Lung (tissue), 12 donors: ENCODE results near the gene MATK. TPM values are rescaled to one million over a fixed set of nuclear protein-coding genes. Genes with fewer than 3 reads are reported as not detected.

Experiments
- ATAC-seq: fragments of 200-7000 bp; cut with Tn5 transposase; one replicate; pipeline ENCODE4 v1.9.1; 2020; ENCODE audit warnings: moderate number of reproducible peaks; ENCODE audit not compliant: insufficient read depth, low FRiP score
- DNase-seq, 3 donors: peaks; one replicate each; pipeline ENCODE4 v3.0.0-alpha.2; 2013 to 2017
- H3K27ac ChIP-seq, 2 donors: one replicate each; pipeline ENCODE4 v1.5.1; 2013; ENCODE audit warnings: mild to moderate bottlenecking in 2 of 2, moderate library complexity in 2 of 2, control low read depth in 1 of 2, inconsistent platforms in 1 of 2, low read depth in 1 of 2, low read length in 1 of 2
- H3K27me3 ChIP-seq, 3 donors: one replicate each; pipeline ENCODE4 v1.5.1; 2013; ENCODE audit warnings: low read length in 2 of 3; ENCODE audit not compliant: control insufficient read depth in 3 of 3, insufficient read depth in 3 of 3
- H3K36me3 ChIP-seq, 4 donors: one replicate each; pipeline ENCODE4 v1.5.1; 2013; ENCODE audit warnings: low read length in 4 of 4, mild to moderate bottlenecking in 1 of 4, moderate library complexity in 1 of 4; ENCODE audit not compliant: control insufficient read depth in 4 of 4, insufficient read depth in 4 of 4
- H3K4me1 ChIP-seq, 5 donors: one replicate each; pipeline ENCODE4 v1.5.1; 2013; ENCODE audit warnings: low read length in 5 of 5, mild to moderate bottlenecking in 2 of 5, moderate library complexity in 1 of 5; ENCODE audit not compliant: control insufficient read depth in 5 of 5, insufficient read depth in 5 of 5
- H3K4me3 ChIP-seq: one replicate; pipeline ENCODE4 v1.5.1; 2013; ENCODE audit warnings: mild to moderate bottlenecking, control low read depth, moderate library complexity
- H3K9ac ChIP-seq, 2 donors: one replicate each; pipeline ENCODE4 v1.5.1; 2013; ENCODE audit warnings: low read length in 2 of 2, control low read depth in 1 of 2; ENCODE audit not compliant: insufficient read depth in 1 of 2
- H3K9me3 ChIP-seq, 4 donors: one replicate each; pipeline ENCODE4 v1.5.1; 2013; ENCODE audit warnings: low read length in 3 of 4, mild to moderate bottlenecking in 1 of 4, moderate library complexity in 1 of 4; ENCODE audit not compliant: control insufficient read depth in 4 of 4, insufficient read depth in 3 of 4
- WGBS, 2 donors: extraction: QIAGEN DNeasy Blood & Tissue Kit; methylation state at CpG; one replicate each; pipeline ENCODE4 v1.1.7; 2013; 5-methylcytosine and 5-hydroxymethylcytosine counted together
- polyA plus RNA-seq, 2 donors: library from polyadenylated mRNA; stranded (reverse); fragments of 200-250 nt; gene quantifications; one replicate each; pipeline ENCODE4 v1.2.1, GENCODE V29; 2013
- total RNA-seq, 2 donors: library from RNA; depleted of rRNA in 1 of 2; stranded (reverse); fragments of >200 nt in 1 of 2; gene quantifications; one replicate each; pipeline ENCODE4 v1.2.1, GENCODE V29; 2014 to 2021
- TF ChIP-seq, protein P1 (sequence below): IDR thresholded peaks from 2 replicates; pipeline ENCODE4 v1.5.1; 2012; ENCODE audit warnings: mild to moderate bottlenecking; ENCODE audit errors: control extremely low read depth, extremely low read depth
- donor health status: control.
- donor health status: control.
- donor health status: Bipolar disorder and iron deficiency.
- donor health status: healthy.
- donor health status: DM: yes; HTN: yes; CAD: no.

The MATK gene
- total and polyA plus RNA-seq, 4 donors: 3.8 to 20.0 (median 6.3) TPM

DNA sequence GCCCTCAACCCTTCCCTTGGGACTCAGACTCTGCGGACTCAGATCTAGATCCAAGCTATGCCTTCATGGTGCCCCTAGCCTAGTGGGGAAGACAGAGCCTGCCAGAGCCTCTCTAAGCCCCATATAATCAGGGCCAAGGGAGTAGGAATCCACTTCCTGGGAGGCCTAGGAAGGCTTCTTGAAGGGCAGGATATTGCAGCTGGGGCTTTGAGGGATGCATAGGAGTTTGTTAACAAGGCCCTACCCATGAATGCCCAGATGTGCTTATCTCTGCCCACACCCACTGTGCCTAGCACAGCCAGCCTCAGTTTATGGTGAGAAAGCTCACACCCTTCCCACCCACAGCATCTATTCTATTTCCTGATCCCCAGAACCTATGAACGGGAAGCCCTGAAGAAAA lies 36.0 kb downstream of the MATK start:
- Histone ChIP-seq H3K27me3 (no peaks in the 10 kb centered on the region), H3K27ac (no peak overlapping the region), H3K4me3 (no peak overlapping the region), H3K9me3 (peaks cover 0 to 4% (median 0%) of the 10 kb centered on the region in 4 donors), H3K4me1 (no peaks in the 10 kb centered on the region), H3K36me3 (peaks cover 3 to 35% (median 10%) of the 10 kb centered on the region in 4 donors), H3K9ac (no peak overlapping the region)
- ATAC-seq: no peak
- no peak for DNase-seq
- WGBS, 2 donors: 98 to 99% methylated on average over 2 of the region's 2 CpGs
- TF ChIP-seq, protein P1, sequence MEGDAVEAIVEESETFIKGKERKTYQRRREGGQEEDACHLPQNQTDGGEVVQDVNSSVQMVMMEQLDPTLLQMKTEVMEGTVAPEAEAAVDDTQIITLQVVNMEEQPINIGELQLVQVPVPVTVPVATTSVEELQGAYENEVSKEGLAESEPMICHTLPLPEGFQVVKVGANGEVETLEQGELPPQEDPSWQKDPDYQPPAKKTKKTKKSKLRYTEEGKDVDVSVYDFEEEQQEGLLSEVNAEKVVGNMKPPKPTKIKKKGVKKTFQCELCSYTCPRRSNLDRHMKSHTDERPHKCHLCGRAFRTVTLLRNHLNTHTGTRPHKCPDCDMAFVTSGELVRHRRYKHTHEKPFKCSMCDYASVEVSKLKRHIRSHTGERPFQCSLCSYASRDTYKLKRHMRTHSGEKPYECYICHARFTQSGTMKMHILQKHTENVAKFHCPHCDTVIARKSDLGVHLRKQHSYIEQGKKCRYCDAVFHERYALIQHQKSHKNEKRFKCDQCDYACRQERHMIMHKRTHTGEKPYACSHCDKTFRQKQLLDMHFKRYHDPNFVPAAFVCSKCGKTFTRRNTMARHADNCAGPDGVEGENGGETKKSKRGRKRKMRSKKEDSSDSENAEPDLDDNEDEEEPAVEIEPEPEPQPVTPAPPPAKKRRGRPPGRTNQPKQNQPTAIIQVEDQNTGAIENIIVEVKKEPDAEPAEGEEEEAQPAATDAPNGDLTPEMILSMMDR: no peak

DNA sequence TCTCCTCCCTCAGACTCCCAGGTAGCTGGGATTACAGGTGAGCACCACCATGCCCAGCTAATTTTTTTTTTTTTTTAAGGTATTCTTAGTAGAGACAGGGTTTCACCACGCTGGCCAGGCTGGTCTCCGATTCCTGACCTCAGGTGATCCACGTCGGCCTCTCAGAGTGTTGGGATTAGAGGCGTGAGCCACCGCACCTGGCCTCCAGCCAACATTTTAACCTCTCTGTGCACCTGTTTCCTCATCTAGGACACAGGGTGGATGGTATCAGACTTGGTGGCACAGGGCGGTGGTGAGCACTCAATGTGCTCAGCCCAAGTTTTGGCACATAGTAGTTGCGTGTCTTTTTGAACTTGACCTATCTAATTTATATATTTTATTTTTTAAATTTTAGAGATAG lies 37.2 kb downstream of the MATK start:
- 77 to 86% methylated on average over 8 of the region's 8 CpGs for WGBS, 2 donors
- DNase-seq (no peak), ATAC-seq (no peak)
- TF ChIP-seq, protein P1: no peak
- Histone ChIP-seq H3K4me3 (no peak overlapping the region), H3K4me1 (no peaks in the 10 kb centered on the region), H3K27me3 (no peaks in the 10 kb centered on the region), H3K27ac (no peak overlapping the region), H3K9ac (no peak overlapping the region), H3K36me3 (peaks cover 3 to 31% (median 10%) of the 10 kb centered on the region in 4 donors), H3K9me3 (peaks cover 0 to 4% (median 0%) of the 10 kb centered on the region in 4 donors)

DNA sequence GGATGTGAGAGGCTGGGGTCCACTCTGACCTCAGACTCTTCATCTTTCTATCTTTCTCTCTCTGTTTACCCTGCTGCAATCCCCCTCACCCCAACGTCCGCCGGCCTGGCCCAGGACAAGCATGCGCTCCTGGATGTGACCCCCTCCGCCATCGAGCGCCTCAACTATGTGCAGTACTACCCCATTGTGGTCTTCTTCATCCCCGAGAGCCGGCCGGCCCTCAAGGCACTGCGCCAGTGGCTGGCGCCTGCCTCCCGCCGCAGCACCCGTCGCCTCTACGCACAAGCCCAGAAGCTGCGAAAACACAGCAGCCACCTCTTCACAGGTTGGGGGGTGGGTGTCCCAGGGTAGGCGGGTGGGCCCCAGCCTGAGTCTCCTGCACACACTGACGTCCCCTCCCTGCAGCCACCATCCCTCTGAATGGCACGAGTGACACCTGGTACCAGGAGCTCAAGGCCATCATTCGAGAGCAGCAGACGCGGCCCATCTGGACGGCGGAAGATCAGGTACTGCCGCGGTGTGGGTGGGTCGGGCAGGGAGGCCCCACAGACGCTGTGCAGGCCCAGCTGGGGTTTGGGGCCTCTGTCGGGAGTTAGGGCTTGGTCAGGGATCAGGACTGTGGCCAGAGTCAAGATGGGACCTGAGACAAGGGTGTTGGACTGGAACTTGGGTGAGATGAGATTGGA lies 39.7 kb downstream of the MATK start:
- TF ChIP-seq, protein P1: no peak
- no peak overlapping the region for H3K9ac ChIP-seq
- no peak for DNase-seq
- H3K27me3 ChIP-seq: no peaks in the 10 kb centered on the region
- 80 to 82% methylated on average over 31 of the region's 31 CpGs for WGBS, 2 donors
- no peak overlapping the region for H3K27ac ChIP-seq
- H3K36me3 ChIP-seq: peaks cover 3 to 16% (median 10%) of the 10 kb centered on the region in 4 donors
- peaks cover 0 to 4% (median 0%) of the 10 kb centered on the region in 4 donors for H3K9me3 ChIP-seq
- no peak overlapping the region for H3K4me3 ChIP-seq
- no peak for ATAC-seq
- H3K4me1 ChIP-seq: no peaks in the 10 kb centered on the region
